ENCODE results near the gene DOCK11.

DNA sequence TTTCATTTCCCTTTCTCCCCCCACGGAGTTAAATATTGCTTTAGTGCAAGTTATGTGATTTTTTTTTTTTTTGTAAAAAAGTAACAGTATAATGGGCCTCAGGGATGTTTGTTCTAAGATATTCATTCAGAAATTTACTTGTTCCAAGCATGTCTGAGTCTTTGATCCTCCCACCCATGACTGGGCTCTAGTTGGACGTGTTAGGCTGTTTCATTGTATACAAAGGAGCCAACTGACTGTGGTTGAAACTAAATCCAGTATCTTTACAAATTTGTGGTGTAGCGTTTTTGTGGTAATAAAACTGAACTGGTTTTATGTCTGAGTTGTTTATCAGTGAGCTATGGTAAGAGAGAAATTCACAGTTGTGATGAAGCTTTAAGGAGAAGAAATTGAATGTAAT lies 74.1 kb downstream of the DOCK11 start:
- no peak for TF ChIP-seq GATA2 (IDR thresholded peaks at IDR 0.05; ENCODE audit: low read depth, low read length)
- TF ChIP-seq GATA3 (IDR thresholded peaks at IDR 0.05; ENCODE audit: low read depth, low read length) = no peak
